Astrocyte of the cerebellum (primary cell): Measurements from ENCODE around the gene PEX12.
A peak's percentile ranks its signal among the peaks of the same experiment; 100 is the strongest.
"Not testable (repeated sequence)": the region's sequence is repeated elsewhere in the genome, so short reads cannot be mapped to it uniquely, and the experiment has no call there.

Source experiments
- DNase-seq: peaks from one replicate; pipeline ENCODE4 v3.0.0-alpha.2; 2011; ENCODE audit warnings: low read depth
- H3K4me3 ChIP-seq: 2 replicates; pipeline ENCODE4 v1.5.1; 2011; ENCODE audit warnings: mild to moderate bottlenecking, low read depth, low read length, moderate library complexity
- in situ Hi-C: cut with HindIII; loops from 2 replicates; pipeline ENCODE4 v1.10.0; 2017; ENCODE audit warnings: low sequenced_read_pairs
- TF ChIP-seq, protein P1 (sequence below): IDR thresholded peaks from 2 replicates; pipeline ENCODE4 v1.5.1; 2012; ENCODE audit warnings: low read length, low read depth, moderate library complexity, mild to moderate bottlenecking; ENCODE audit errors: missing control alignments

PEX12 gene

GRCh38 chr17:35566968-35567367, 11.4 kb downstream of the PEX12 start:
- H3K4me3 ChIP-seq: no peak overlapping the region
- TF ChIP-seq, protein P1, sequence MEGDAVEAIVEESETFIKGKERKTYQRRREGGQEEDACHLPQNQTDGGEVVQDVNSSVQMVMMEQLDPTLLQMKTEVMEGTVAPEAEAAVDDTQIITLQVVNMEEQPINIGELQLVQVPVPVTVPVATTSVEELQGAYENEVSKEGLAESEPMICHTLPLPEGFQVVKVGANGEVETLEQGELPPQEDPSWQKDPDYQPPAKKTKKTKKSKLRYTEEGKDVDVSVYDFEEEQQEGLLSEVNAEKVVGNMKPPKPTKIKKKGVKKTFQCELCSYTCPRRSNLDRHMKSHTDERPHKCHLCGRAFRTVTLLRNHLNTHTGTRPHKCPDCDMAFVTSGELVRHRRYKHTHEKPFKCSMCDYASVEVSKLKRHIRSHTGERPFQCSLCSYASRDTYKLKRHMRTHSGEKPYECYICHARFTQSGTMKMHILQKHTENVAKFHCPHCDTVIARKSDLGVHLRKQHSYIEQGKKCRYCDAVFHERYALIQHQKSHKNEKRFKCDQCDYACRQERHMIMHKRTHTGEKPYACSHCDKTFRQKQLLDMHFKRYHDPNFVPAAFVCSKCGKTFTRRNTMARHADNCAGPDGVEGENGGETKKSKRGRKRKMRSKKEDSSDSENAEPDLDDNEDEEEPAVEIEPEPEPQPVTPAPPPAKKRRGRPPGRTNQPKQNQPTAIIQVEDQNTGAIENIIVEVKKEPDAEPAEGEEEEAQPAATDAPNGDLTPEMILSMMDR: no peak
- DNase-seq: no peak
- in situ Hi-C loops: no loop called here

DNA sequence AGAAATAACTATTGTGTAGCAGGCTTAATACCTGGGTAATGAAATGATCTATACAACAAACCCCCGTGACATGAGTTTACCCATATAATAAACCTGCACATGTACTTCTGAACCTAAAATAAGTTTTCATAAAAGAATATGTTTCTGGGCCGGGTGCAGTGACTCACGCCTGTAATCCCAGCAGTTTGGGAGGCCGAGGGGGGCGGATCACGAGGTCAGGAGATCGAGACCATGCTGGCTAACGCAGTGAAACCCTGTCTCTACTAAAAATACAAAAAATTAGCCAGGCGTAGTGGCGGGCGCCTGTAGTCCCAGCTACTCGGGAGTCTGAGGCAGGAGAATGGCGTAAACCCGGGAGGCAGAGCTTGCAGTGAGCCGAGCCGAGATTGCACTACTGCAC, 15.2 kb downstream of the PEX12 start:
- in situ Hi-C loops, DNase-seq, H3K4me3 ChIP-seq: not testable (repeated sequence)

DNA sequence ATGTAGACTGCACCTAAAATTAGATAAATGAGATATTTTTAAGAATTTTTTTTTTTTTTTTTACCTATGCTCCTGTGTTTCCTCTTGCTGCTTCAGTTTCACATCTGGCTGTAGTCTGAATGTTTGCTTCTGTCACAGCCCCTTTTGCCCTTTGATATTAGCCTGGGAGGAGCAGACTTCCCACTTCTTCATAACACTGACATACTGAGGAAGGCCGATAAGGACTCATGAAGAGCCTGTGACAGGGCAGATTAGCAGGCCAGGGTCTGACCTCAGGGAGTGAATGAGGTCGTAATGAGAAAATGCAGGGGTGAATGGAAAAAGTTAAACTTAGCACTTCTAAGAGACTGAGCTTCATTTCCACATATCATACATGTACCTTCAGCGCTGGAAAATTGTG, 17.7 kb downstream of the PEX12 start, which contains the start of gene SLFN14:
Gene SLFN14, minus strand, starts transcription at position 117 of the 400 bp plus-strand sequence. CDS start 2,757 bp downstream, outside the sequence.
- in situ Hi-C loops: no loop called here
- no peak for DNase-seq
- H3K4me3 ChIP-seq: no peak within 1 kb of the TSS
- TF ChIP-seq, protein P1: no peak

DNA sequence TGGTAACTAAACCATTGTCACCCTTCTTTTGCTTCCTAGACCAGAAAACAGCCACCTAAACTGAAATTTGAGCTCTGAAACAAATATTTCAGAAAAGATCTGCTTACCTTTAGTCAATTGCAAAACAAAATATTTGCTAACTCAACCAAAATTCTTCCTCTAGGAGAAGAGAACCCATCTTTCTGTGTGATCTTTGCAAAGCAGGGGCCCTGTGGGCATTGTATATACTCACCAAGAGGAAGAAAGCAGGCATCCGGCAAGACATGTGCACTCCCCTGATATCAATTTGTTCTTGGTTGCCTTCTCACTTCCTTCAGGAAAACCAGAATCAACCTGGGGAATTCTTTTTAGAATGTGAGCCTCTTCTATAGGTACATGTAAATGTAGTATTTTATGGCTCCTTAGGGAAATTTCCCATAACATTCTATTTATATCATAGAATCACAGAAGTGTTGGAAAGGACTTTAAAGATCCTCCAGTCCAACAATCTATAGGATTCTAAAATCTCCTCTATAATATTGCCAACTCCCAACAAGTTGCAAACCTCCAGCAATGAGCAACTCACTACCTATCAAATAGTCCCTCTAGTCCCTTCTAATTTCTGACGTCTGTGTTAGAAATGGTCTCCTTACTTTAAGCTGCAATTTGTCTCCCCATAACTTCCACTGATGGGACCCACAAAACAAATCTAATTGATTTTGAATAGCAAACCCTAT, 18.7 kb downstream of the PEX12 start:
- TF ChIP-seq, protein P1: no peak
- no peak overlapping the region for H3K4me3 ChIP-seq
- no peak for DNase-seq
- in situ Hi-C loops: no loop called here

- DNase-seq: no peak
- in situ Hi-C loops: no loop called here
- TF ChIP-seq, protein P1: no peak
- H3K4me3 ChIP-seq: no peak overlapping the region
Measured at GRCh38 chr17:35557353-35557752, 21.0 kb downstream of the PEX12 start.

DNA sequence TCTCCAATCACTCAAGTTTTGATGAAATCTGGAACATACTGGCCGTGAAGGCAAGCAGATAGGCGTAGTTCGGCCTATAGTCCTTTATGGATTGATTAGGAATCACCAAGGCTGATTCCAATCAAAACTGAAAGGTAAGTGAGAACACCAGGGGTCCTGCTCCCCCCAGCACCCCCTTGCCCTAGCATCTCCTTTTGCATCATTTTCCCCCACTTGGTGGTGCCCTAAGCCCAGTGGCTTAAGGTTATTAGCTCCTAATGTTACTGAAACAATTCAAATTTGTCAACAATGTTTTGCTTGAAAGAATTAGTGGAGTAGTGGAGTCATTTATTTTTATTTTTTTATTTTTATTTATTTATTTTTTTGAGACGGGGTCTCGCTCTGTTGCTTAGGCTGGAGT, 22.7 kb downstream of the PEX12 start:
- no peak for DNase-seq
- TF ChIP-seq, protein P1: peak; percentile 24
- in situ Hi-C loops: no loop called here
- no peak overlapping the region for H3K4me3 ChIP-seq

DNA sequence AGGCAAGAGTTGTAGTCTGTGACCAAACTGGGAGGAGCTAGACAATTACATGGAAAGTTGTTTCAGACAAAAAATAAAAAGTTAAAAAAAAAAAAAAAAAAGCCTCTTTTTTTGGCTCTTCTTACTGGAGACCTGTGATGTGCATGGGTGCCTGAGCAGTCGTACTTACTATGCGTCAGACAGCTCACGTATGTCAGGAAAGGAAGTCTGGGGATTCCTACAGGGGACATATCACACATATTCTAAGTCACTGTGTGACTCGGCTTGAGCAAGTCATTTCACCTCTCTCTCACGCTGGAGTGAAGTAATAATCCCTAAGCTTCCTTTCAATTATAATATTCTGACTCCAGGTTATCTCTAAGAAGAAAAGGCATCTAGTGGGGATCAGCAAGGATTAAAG, 23.7 kb downstream of the PEX12 start:
- in situ Hi-C loops: no loop called here
- TF ChIP-seq, protein P1: no peak

More for the DNA sequence above, 23.7 kb downstream of the PEX12 start:
- H3K4me3 ChIP-seq: no peak overlapping the region
- DNase-seq: no peak
